ENCODE measurements around the gene LSM3.
A peak's percentile ranks its signal among the peaks of the same experiment; 100 is the strongest.

Gene LSM3

GRCh38 chr3:14137004-14137403 is 41.6 kb upstream of the LSM3 start:
- no peak overlapping the region for H3K27ac ChIP-seq (ENCODE audit: low read depth, low read length)
- no peaks in the 10 kb centered on the region for H3K4me1 ChIP-seq (ENCODE audit: insufficient read depth, low read length)
- H3K4me3 ChIP-seq (ENCODE audit: low read depth in 1 of 2, low read length in 2 of 2), result no peak overlapping the region
- H3K36me3 ChIP-seq (ENCODE audit: insufficient read depth, low read length), result peaks cover 90% of the 10 kb centered on the region
- H3K9me3 ChIP-seq (ENCODE audit: low read length), result no peaks in the 10 kb centered on the region
- H3K27me3 ChIP-seq (ENCODE audit: control insufficient read depth in 1 of 2, insufficient read depth in 2 of 2, low read length in 2 of 2), result no peaks in the 10 kb centered on the region
- no peak overlapping the region for H3K9ac ChIP-seq (ENCODE audit: low read length)

- peaks cover 1% of the 10 kb centered on the region for H3K4me1 ChIP-seq (ENCODE audit: insufficient read depth, low read length)
- H3K36me3 ChIP-seq (ENCODE audit: insufficient read depth, low read length), result peaks cover 90% of the 10 kb centered on the region
- no peaks in the 10 kb centered on the region for H3K27me3 ChIP-seq (ENCODE audit: control insufficient read depth in 1 of 2, insufficient read depth in 2 of 2, low read length in 2 of 2)
- H3K27ac ChIP-seq (ENCODE audit: low read depth, low read length), result no peak overlapping the region
- H3K9ac ChIP-seq (ENCODE audit: low read length), result no peak overlapping the region
- no peaks in the 10 kb centered on the region for H3K9me3 ChIP-seq (ENCODE audit: low read length)
- H3K4me3 ChIP-seq (ENCODE audit: low read depth in 1 of 2, low read length in 2 of 2), result no peak overlapping the region
Observed at GRCh38 chr3:14137445-14137844, 41.2 kb upstream of the LSM3 start.

DNA sequence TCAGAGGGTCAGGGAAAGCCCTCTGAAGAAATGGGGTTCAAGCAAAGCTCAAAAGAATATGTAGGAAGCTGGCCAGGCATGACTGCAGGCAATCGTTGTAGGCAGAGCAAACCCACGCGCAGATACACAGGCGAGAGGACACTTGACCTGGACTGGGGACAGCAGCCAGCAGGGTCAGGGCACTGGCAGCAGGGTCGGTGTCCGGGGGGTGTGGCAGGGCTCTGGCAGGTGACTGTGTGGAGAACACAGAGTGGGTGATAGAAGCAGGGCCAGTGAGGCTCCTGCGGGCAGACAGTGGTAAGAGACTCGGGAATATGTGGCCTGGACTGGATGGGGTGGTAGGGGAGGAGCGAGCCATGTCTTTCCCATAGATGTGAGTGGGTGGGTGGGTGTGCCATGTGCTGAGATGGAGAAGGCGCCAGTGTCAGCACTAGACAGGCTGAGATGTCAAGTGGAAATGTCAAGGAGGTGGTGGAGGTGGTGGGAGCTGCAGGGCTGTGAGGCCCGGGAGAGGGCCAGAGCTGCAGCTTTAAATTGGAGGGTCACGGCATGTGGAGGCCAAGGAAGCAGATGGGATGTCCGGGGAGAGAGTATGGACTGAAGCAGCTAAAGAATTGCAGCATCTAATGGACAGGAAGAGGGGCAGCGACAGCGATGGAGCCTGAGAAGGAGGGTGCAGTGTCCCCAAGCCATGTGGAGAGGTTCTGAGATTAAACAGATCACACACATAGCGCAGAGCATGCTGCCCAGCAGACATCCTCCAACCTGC is 40.3 kb upstream of the LSM3 start:
- H3K36me3 ChIP-seq (ENCODE audit: insufficient read depth, low read length), result peaks cover 82% of the 10 kb centered on the region
- H3K27ac ChIP-seq (ENCODE audit: low read depth, low read length), result no peak overlapping the region
- no peaks in the 10 kb centered on the region for H3K9me3 ChIP-seq (ENCODE audit: low read length)
- H3K4me3 ChIP-seq (ENCODE audit: low read depth in 1 of 2, low read length in 2 of 2), result no peak overlapping the region
- H3K4me1 ChIP-seq (ENCODE audit: insufficient read depth, low read length), result peaks cover 10% of the 10 kb centered on the region
- no peaks in the 10 kb centered on the region for H3K27me3 ChIP-seq (ENCODE audit: control insufficient read depth in 1 of 2, insufficient read depth in 2 of 2, low read length in 2 of 2)
- H3K9ac ChIP-seq (ENCODE audit: low read length), result no peak overlapping the region

- H3K4me1 ChIP-seq (ENCODE audit: insufficient read depth, low read length), result peaks cover 17% of the 10 kb centered on the region
- H3K27me3 ChIP-seq (ENCODE audit: control insufficient read depth in 1 of 2, insufficient read depth in 2 of 2, low read length in 2 of 2), result no peaks in the 10 kb centered on the region
- no peaks in the 10 kb centered on the region for H3K9me3 ChIP-seq (ENCODE audit: low read length)
- H3K9ac ChIP-seq (ENCODE audit: low read length), result no peak overlapping the region
- peaks cover 75% of the 10 kb centered on the region for H3K36me3 ChIP-seq (ENCODE audit: insufficient read depth, low read length)
- no peak overlapping the region for H3K4me3 ChIP-seq (ENCODE audit: low read depth in 1 of 2, low read length in 2 of 2)
- no peak overlapping the region for H3K27ac ChIP-seq (ENCODE audit: low read depth, low read length)
Observed at GRCh38 chr3:14138878-14139655, 39.5 kb upstream of the LSM3 start.

DNA sequence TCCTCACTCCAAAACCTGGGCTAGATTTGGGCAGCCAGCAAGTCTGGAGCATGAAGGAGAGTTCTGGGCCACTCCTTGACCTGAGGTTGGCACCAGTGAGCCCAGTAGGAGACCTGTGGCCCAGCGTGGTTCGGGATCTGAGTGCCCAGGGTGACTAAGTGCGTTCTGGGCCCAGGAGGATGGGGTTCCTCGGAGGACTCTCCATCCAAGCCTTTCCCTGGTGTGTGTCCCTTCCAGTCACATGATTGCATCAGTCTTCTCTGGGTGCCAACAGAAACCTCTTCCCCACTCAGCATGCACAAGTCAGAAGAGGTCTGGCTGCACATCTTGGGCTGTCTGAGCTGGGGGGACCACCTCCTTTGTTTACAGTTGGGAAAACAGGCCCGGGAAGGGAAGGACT is 38.8 kb upstream of the LSM3 start:
- Histone ChIP-seq H3K9me3 (ENCODE audit: low read length) (no peaks in the 10 kb centered on the region), H3K4me1 (ENCODE audit: insufficient read depth, low read length) (peaks cover 23% of the 10 kb centered on the region), H3K27me3 (ENCODE audit: control insufficient read depth in 1 of 2, insufficient read depth in 2 of 2, low read length in 2 of 2) (no peaks in the 10 kb centered on the region), H3K4me3 (ENCODE audit: low read depth in 1 of 2, low read length in 2 of 2) (no peak overlapping the region), H3K9ac (ENCODE audit: low read length) (no peak overlapping the region), H3K36me3 (ENCODE audit: insufficient read depth, low read length) (peaks cover 68% of the 10 kb centered on the region), H3K27ac (ENCODE audit: low read depth, low read length) (no peak overlapping the region)

DNA sequence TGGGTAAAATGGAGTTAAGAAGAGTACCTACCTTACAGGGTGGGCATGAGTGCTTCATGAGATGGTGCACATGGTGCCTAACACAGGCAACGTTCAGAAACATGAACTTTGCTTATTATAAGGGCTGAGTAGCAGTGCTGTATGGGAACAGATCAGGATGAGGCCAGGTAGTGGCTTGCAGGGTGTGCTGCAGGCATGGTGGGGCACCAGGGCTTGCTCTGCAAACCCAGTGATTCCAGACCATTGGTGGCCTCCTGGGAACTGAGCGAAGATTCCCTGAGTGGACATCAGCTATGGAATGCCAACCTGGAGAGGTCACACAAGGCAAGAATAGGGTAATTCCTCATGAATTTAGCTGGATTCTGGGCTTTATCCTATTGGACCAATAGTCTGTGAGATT is 37.9 kb upstream of the LSM3 start:
- H3K9ac ChIP-seq (ENCODE audit: low read length), result no peak overlapping the region
- no peaks in the 10 kb centered on the region for H3K9me3 ChIP-seq (ENCODE audit: low read length)
- H3K4me1 ChIP-seq (ENCODE audit: insufficient read depth, low read length), result peaks cover 32% of the 10 kb centered on the region

DNA sequence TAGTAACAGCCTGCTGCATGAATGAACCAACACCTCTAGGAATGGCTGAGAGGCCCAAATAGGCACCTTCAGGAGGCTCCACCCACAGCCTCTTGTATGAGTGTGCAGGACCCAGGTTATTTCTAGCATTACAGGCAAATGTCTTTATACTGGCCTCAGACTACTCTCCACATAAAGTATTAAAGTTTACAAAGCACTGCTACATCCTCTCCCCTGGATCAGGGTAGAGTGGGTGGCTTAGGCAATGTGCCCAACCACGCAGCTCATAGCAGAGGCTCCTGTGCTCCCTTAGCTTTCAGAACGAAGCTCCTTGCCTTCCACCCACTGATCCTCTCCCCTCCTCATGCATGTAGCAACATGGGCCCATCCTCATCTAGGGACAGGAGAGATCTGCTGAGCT is 37.5 kb upstream of the LSM3 start:
- H3K9ac ChIP-seq (ENCODE audit: low read length), result no peak overlapping the region
- H3K36me3 ChIP-seq (ENCODE audit: insufficient read depth, low read length), result peaks cover 55% of the 10 kb centered on the region
- no peaks in the 10 kb centered on the region for H3K27me3 ChIP-seq (ENCODE audit: control insufficient read depth in 1 of 2, insufficient read depth in 2 of 2, low read length in 2 of 2)
- H3K4me1 ChIP-seq (ENCODE audit: insufficient read depth, low read length), result peaks cover 34% of the 10 kb centered on the region
- H3K27ac ChIP-seq (ENCODE audit: low read depth, low read length), result no peak overlapping the region
- H3K4me3 ChIP-seq (ENCODE audit: low read depth in 1 of 2, low read length in 2 of 2), result no peak overlapping the region
- no peaks in the 10 kb centered on the region for H3K9me3 ChIP-seq (ENCODE audit: low read length)

More for the DNA sequence above, 37.9 kb upstream of the LSM3 start:
- Histone ChIP-seq H3K27ac (ENCODE audit: low read depth, low read length) (no peak overlapping the region), H3K4me3 (ENCODE audit: low read depth in 1 of 2, low read length in 2 of 2) (no peak overlapping the region), H3K36me3 (ENCODE audit: insufficient read depth, low read length) (peaks cover 59% of the 10 kb centered on the region), H3K27me3 (ENCODE audit: control insufficient read depth in 1 of 2, insufficient read depth in 2 of 2, low read length in 2 of 2) (no peaks in the 10 kb centered on the region)

GRCh38 chr3:14141602-14142341 is 36.8 kb upstream of the LSM3 start:
- H3K27ac ChIP-seq (ENCODE audit: low read depth, low read length), result no peak overlapping the region
- peaks cover 57% of the 10 kb centered on the region for H3K36me3 ChIP-seq (ENCODE audit: insufficient read depth, low read length)
- peak overlapping the region; percentile 17 for H3K9ac ChIP-seq (ENCODE audit: low read length)
- H3K4me3 ChIP-seq (ENCODE audit: low read depth in 1 of 2, low read length in 2 of 2), result no peak overlapping the region
- H3K9me3 ChIP-seq (ENCODE audit: low read length), result no peaks in the 10 kb centered on the region
- H3K4me1 ChIP-seq (ENCODE audit: insufficient read depth, low read length), result peaks cover 34% of the 10 kb centered on the region
- H3K27me3 ChIP-seq (ENCODE audit: control insufficient read depth in 1 of 2, insufficient read depth in 2 of 2, low read length in 2 of 2), result no peaks in the 10 kb centered on the region

- Histone ChIP-seq H3K4me3 (ENCODE audit: low read depth in 1 of 2, low read length in 2 of 2) (no peak overlapping the region), H3K27me3 (ENCODE audit: control insufficient read depth in 1 of 2, insufficient read depth in 2 of 2, low read length in 2 of 2) (no peaks in the 10 kb centered on the region), H3K4me1 (ENCODE audit: insufficient read depth, low read length) (peaks cover 34% of the 10 kb centered on the region), H3K9ac (ENCODE audit: low read length) (peak overlapping the region; percentile 17), H3K27ac (ENCODE audit: low read depth, low read length) (peak overlapping the region; percentile 31), H3K36me3 (ENCODE audit: insufficient read depth, low read length) (peaks cover 63% of the 10 kb centered on the region), H3K9me3 (ENCODE audit: low read length) (no peaks in the 10 kb centered on the region)
Observed at GRCh38 chr3:14142567-14143270, 35.9 kb upstream of the LSM3 start.

DNA sequence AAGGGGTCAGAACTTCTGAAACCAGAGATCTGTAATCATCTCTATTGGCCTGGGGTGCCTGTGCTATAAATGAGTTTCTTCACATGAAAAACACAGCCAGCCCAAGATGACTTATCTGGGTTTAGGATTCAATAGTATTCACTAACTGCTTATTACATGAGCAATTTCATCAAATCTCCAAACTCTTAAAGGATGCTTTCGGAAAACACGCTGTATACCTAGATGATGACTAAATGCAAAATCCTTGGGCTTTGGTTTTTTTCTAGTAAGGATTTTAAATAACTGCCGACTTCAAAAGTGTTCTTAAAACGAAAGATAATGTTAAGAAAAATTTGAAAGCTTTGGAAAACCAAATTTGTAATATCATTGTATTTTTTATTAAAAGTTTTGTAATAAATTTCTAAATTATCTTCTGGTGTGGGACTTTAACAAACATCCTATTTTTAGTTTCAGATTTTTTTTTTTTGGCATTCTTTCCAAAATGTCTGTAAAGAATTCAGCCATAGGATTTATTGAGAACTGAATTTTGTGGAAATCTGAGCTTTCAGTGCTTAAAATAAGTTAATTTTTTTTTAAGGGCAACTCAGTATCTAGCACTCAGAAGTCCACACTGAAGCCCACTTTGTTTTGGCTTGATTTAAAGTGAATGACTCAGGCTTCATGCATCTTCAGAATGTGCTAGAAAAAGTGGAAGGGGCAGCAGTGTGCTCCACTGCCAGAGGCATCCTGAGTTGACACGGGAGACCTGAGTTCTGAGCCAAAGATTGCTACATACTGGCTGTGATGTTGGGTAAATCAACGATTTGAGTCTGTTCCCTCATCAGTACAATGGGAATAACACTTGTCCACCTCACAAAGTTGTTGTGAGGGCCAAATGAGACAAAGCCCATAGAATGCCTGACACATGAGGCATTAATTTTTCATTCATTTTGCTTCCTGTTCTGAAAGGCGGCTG is 35.1 kb upstream of the LSM3 start:
- Histone ChIP-seq H3K36me3 (ENCODE audit: insufficient read depth, low read length) (peaks cover 63% of the 10 kb centered on the region), H3K27ac (ENCODE audit: low read depth, low read length) (peak overlapping the region; percentile 94), H3K9ac (ENCODE audit: low read length) (no peak overlapping the region), H3K9me3 (ENCODE audit: low read length) (no peaks in the 10 kb centered on the region), H3K4me1 (ENCODE audit: insufficient read depth, low read length) (peaks cover 34% of the 10 kb centered on the region), H3K4me3 (ENCODE audit: low read depth in 1 of 2, low read length in 2 of 2) (peak overlapping the region in 1 of 2 donors; percentile 6), H3K27me3 (ENCODE audit: control insufficient read depth in 1 of 2, insufficient read depth in 2 of 2, low read length in 2 of 2) (no peaks in the 10 kb centered on the region)
